ENCODE data around the gene IFNL3.

DNA sequence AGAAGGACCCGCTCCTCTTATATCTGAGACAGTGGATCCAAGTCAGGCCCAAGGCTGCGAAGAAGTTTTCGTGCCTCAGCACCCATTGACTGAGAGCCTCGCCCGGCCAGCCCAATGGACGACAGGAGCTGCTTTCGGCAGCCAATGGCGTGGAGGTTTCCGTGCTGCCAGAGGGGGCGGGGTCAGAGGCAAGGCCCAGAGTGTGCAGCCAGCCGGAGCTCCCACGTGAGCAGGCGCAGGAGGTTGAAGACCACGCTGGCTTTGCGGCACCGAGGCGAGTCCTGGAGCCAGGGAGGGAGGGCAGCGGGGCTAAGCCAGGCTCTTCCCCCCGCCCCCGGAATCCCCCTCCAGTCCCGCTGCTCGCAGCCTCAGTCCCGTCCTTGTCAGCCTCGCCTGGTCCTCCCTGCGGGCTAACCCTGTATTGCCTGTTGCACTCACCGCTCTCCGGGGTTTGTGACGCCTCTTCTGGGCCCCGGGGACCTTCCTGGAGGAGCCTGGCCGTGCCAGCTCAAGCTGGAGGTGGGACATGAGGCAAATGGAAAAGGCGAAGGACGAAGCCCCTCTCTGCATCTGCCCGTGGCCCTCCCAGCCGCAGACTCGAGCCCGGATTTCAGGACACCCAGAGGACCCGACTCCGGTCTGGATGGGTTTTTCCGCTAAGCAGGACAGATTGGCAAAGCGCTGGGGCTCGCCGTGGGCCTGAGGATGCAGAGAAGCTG is 2.3 kb upstream of the IFNL3 start:
- no peak for TF ChIP-seq POLR2A (IDR thresholded peaks at IDR 0.05)
- TF ChIP-seq, protein P1, sequence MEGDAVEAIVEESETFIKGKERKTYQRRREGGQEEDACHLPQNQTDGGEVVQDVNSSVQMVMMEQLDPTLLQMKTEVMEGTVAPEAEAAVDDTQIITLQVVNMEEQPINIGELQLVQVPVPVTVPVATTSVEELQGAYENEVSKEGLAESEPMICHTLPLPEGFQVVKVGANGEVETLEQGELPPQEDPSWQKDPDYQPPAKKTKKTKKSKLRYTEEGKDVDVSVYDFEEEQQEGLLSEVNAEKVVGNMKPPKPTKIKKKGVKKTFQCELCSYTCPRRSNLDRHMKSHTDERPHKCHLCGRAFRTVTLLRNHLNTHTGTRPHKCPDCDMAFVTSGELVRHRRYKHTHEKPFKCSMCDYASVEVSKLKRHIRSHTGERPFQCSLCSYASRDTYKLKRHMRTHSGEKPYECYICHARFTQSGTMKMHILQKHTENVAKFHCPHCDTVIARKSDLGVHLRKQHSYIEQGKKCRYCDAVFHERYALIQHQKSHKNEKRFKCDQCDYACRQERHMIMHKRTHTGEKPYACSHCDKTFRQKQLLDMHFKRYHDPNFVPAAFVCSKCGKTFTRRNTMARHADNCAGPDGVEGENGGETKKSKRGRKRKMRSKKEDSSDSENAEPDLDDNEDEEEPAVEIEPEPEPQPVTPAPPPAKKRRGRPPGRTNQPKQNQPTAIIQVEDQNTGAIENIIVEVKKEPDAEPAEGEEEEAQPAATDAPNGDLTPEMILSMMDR (IDR thresholded peaks at IDR 0.05), result no peak
- TF ChIP-seq EP300 (IDR thresholded peaks at IDR 0.05), result no peak
